ENCODE data around the gene RASL11B. TPM values are rescaled to one million over a fixed set of nuclear protein-coding genes. Genes with fewer than 3 reads are reported as not detected.
A peak's percentile ranks its signal among the peaks of the same experiment; 100 is the strongest.
"Not testable (repeated sequence)": the region's sequence is repeated elsewhere in the genome, so short reads cannot be mapped to it uniquely, and the experiment has no call there.

Gene RASL11B
- polyA plus RNA-seq (ENCODE audit: insufficient read length), result 12.1 TPM

GRCh38 chr4:52861879-52862616 is at the start of gene RASL11B:
RASL11B (plus strand) TSS chr4:52862317; CDS start chr4:52862508, 191 bp downstream.
- peak; percentile 91 for DNase-seq

GRCh38 chr4:52813546-52813945 is 48.6 kb upstream of the RASL11B start:
- no peak for DNase-seq

DNA sequence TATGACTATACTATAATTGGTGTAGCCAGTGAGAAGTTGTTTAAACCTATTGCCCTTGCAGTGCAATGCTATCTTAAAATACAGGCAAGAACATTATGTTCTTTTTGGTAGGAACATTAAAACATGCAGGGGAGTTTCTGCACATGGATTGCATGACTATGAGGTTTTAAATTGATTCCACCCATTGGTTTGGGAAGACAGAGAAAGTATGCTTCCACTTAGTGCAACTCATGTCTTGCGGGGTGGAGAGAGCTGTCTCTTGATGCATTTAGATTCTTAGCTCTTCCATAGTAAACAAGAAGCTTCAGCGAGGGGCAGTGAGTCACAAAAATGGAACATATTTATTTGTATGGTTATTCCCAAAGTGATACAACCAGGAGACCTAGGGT is 39.5 kb upstream of the RASL11B start:
- DNase-seq, result no peak

GRCh38 chr4:52822972-52823701 is 39.0 kb upstream of the RASL11B start:
- DNase-seq, result no peak

- no peak for DNase-seq
Observed at GRCh38 chr4:52823702-52824092, 38.4 kb upstream of the RASL11B start.

DNA sequence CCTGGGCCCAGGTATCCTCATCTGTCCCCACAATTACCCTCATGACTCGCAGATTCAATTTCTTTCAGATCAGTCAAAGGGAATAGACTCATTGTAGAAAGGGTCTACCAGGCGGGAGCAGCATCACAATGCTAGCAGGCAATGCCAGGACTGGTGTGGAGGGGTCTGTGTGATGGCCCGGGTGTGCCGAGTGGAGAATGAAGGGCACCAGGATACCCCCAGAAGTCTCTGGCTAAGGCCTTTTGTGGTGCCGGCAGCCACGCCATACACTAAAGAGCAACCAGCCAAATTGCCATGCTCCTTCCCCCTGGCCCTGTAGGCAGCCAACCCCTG is 37.9 kb upstream of the RASL11B start:
- no peak for DNase-seq

DNA sequence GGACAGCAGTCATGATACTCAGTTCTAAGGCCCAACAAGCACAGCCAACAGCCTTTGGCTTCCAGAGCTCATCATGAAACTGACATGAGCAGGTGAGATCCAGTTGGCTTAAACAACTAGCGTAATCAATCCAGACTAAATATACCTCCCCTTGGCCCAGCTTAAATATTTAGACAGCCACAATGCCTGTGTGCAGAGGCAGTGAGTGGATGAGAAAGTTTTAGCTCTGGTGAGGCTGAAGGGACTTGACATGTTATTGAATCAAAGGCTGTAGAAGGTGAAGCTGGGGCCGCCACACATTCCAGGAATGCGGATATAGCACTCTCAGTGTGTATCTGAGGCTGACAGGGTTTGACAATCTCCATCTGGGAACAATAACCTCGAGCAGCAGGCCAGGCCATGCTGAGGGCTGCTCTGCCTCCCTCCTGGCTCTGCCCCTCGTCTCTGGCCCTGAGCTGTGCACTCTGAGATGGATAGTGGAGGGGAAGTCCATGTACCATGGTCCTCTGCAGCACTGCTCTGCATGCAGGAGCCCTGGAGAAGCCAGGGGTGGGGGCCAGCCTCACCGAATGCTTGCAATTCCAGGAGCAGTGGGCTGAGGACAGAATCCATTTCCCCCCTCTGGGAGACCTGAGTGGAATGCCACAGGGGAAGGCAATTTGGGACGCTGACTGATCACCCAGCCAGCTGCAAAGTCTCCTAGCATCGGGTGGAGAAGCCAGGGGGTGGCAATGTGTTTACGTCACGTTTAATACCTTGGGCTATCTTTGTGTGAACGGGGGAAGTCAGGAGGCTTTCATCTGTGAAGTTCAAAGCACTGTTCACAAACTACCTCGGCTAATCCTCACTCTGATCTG is 37.3 kb upstream of the RASL11B start:
- no peak for DNase-seq

- no peak for DNase-seq
Observed at GRCh38 chr4:52825460-52826090, 36.5 kb upstream of the RASL11B start.

DNA sequence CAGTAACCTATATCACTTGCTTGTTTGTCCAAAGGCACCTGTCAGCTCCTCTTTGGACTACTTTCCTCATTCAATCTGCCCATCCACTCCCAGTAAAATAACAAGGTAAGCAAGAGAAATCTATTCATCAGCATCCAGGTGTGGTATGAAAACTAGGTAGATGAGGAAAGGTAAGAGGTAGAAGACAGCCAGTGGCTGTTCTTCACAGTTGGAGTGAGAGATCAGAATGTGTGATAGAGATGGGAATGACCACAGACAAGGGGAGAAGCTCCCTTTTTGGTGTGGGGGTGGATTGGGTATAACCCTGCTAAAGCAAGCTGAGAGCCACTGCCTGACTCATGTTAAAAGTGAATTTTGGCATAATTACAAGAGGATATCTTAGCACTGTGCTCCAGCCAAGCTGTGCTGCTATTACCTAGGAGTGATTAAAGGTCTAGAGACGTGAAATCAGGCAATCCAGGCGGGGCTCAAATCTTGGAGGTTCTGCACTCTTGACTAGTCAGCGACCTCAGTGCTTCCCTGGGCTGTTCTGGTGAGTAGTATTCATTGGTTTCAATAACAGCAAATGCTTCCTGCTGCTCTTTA is 28.1 kb upstream of the RASL11B start:
- DNase-seq, result no peak

- not testable (repeated sequence) for DNase-seq
Observed at GRCh38 chr4:52834641-52835456, 27.3 kb upstream of the RASL11B start.

DNA sequence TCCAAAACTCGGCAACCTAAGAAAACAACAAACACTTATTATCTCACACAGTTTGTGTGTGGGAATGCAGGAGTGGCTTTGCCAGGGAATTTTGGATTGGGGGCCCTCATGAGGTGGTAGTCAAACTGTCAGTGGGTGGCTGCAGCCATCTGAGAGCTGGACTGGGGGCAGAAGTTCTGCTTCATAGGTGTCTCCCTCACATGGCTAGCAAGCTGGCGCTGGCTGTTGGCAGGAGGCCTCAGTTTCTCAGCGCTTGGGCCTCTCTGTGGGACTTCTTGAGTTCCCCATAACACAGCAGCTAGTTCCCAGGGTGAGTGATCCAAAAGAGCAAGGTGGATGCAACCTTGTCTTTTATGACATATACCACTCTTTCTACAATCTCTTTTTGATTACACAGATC is 26.0 kb upstream of the RASL11B start:
- DNase-seq, result no peak

DNA sequence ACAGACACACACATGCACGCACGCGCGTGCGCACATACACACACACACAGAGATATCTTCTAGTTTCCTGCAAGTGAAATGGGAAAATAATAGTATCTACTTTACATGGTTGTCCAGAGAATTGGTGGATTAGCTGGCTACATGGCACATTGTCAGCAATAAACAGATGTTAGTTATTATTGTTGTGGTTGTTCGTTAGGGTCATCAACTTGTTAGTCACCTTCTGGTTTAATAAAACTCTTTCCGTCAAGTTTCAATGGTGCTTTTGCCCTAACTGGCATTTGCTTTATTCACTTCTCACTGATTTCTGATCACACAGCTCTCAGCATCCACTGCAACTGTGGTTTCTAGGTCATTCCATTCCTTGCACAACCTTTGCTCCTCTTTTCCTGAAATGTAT is 25.4 kb upstream of the RASL11B start:
- DNase-seq, result no peak

DNA sequence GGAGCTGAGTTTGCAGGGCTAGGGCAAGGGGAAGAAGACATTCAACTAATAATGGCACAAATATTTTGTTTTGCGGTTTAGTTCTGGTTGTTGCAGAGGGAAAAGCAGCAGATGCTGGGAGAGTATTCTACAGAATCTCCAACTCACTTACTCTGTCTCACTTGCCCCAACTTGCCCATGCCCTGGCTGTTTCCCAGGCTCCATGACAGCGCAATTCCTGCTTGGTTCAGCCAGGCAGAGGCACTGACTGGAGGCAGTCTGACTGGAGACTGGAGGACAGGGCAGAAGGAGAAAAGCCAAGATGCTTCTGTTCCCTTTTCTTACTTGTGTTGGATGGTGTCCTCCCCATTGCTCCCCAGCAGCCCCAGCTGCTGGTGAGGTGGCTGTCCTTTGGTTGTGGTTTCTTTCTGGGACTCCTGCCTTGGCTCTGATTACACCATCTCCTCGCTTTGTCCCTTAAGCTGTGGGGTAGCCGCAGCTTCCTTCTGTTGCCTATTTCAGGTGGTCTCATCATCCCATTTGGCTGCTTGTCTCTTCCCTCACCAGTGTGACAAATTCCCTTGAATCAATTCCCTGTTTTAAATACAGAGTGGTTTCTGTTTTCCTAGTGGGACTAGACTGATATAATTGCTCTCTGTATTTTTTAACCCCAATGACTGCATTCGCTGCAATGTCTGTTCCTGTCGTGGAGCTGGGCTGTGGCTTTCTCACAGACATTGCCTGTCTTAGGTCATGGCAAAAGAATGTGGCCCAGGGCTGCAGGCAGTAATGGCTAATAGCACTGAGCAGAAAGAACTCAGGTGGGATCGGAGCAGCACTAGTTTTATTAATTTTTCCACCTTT is 24.2 kb upstream of the RASL11B start:
- no peak for DNase-seq

DNA sequence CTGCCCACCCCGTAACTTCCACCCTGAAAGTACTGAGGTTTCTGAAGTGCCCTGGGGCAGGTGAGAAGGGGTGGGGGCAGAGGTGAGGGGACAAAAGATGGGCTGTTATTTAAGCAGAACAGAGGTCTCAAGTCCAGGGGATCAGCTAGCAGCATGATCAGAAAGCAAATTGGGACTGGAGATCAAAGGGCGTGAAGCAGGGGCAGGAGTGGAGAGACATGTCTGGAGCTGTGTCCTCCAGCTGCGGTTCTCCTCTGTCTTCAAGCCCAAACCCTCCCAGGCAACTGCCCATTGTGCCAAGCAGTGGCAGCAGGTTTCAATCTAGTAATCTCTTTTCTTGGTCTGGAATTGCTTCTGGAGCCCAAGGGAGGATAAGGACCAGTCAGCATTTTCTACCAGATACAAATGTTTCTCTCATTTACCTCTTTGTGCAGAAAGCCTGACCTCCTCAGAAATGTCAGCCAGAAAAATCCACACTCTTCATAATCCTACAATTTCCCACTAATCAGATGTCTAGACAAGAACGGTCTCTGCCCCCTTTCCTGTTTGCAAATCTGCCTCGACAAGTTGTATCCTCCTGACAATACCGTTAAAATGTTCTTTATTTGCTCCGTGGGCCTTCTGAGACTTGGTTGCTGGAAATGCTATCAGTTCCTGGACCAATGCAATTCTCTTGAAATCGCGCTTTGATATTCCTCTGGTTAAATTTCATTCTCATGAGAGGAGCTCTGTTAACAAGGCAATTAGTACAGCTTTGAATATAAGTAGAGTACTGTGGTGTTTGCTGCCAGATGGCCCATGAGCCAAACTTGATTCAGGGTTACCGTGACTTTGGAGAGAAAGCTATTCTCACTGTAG is 23.2 kb upstream of the RASL11B start:
- DNase-seq, result no peak

DNA sequence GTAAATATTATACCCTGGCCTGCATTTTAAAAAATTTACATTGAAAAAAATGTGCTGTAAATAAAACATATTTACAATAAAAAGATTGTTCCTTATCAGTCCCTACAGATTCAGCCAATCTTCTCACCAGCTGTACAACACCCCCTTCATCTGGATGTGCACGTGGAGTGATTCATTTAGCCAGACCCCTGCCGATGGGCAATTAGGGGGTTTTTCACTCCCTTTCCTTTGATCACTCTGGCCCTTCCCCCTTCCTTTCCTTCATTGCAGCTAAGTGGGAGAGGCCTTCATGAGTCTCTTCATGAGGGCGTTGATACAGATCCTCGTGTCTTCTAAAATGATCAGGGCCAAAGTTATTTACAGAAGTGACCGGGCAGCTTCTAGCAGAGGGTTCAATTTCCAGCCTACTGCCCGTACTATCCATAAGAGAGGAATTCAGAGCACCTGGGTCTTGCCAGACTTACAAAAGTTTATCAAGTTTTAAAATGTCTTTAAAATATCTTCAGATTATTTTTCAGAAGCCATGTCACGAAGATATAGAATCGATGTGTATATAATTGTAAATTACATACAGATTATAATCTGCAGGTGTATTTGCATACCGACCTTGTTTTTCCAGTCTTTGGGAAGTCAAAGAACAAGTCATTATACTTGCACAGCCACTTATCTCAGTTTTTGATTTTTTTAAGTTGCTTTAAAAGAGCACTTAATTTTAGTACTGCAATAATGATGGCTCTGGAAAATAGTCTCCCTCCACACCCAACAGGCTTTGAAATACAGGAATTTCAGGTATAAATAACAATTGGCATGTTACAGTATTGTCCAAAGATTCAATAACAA is 21.4 kb upstream of the RASL11B start:
- DNase-seq, result no peak

- peak; percentile 69 for DNase-seq
Observed at GRCh38 chr4:52841682-52842456, 20.2 kb upstream of the RASL11B start.

DNA sequence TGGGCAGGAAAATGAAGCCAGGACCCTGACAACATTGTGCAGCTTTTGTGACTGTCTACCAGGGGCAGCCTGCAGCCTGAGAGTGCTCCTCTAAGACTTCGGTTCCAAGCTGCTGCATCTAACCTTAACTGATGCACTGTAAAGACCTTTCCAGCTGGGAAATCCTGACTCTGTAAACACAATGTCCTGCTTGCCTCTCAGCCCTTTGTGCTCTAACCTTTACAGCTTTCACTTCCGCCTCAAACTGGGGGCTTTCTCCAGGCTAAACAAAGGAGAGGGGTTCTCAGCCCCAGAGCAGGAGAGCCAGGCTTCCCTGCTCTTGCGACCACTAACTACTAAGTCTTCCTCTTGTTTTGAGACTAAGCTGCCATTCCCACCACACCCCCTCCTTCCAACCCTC is 19.3 kb upstream of the RASL11B start:
- DNase-seq, result no peak

- DNase-seq, result no peak
Observed at GRCh38 chr4:52843351-52843750, 18.8 kb upstream of the RASL11B start.

Data from hindlimb muscle (tissue), 1 donor.